GM19463 (cell line): Measurements from ENCODE around the gene ZFY.

Experiments used
- ATAC-seq: cut with Tn5 transposase; IDR thresholded peaks from one replicate; pipeline ENCODE4 v1.9.1; 2021; ENCODE audit warnings: mild to moderate bottlenecking, moderate library complexity; ENCODE audit not compliant: unreplicated experiment

Gene ZFY

GRCh38 chrY:2934861-2935715 lies at the start of gene ZFY:
Gene ZFY (plus strand): TSS chrY:2935381. CDS start chrY:2953937, 18,556 bp downstream.
- no peak for ATAC-seq

- ATAC-seq: no peak
These were observed 49.3 kb upstream of the ZFY start for GRCh38 chrY:2885880-2886279.

GRCh38 chrY:2887386-2887785 lies 47.8 kb upstream of the ZFY start:
- ATAC-seq: no peak

- no peak for ATAC-seq
These were observed 47.2 kb upstream of the ZFY start for GRCh38 chrY:2887955-2888354.

- ATAC-seq: no peak
These were observed 41.7 kb upstream of the ZFY start for GRCh38 chrY:2893471-2893870.

GRCh38 chrY:2896050-2896449 lies 39.1 kb upstream of the ZFY start:
- ATAC-seq: no peak

- ATAC-seq: no peak
These were observed 27.8 kb upstream of the ZFY start for GRCh38 chrY:2907356-2907755.

- no peak for ATAC-seq
These were observed 21.9 kb upstream of the ZFY start for GRCh38 chrY:2913066-2913815.

- ATAC-seq: no peak
These were observed 1.1 kb upstream of the ZFY start for GRCh38 chrY:2934078-2934477.

GRCh38 chrY:2935716-2936435 lies 695 bp downstream of the ZFY start:
- no peak for ATAC-seq

GRCh38 chrY:2936436-2936750 lies 1.2 kb downstream of the ZFY start:
- ATAC-seq: no peak

GRCh38 chrY:2937149-2937548 lies 2.0 kb downstream of the ZFY start:
- no peak for ATAC-seq

- no peak for ATAC-seq
These were observed 14.5 kb downstream of the ZFY start for GRCh38 chrY:2949590-2950252.

- no peak for ATAC-seq
These were observed 15.5 kb downstream of the ZFY start for GRCh38 chrY:2950655-2951054.

GRCh38 chrY:2952912-2953311 lies 17.7 kb downstream of the ZFY start:
- ATAC-seq: no peak

GRCh38 chrY:2954735-2955134 lies 19.6 kb downstream of the ZFY start:
- no peak for ATAC-seq

- no peak for ATAC-seq
These were observed 20.4 kb downstream of the ZFY start for GRCh38 chrY:2955561-2955960.

GRCh38 chrY:2962061-2962460 lies 26.9 kb downstream of the ZFY start:
- no peak for ATAC-seq

GRCh38 chrY:2964814-2965213 lies 29.6 kb downstream of the ZFY start:
- no peak for ATAC-seq

- ATAC-seq: no peak
These were observed 30.4 kb downstream of the ZFY start for GRCh38 chrY:2965629-2966028.

GRCh38 chrY:2969561-2969960 lies 34.4 kb downstream of the ZFY start:
- ATAC-seq: no peak
